HG03280 (cell line): ENCODE data around the gene RBM20.
"Not testable (repeated sequence)": the region's sequence is repeated elsewhere in the genome, so short reads cannot be mapped to it uniquely, and the experiment has no call there.

ENCODE experiments used
- ATAC-seq: cut with Tn5 transposase; IDR thresholded peaks from one replicate; pipeline ENCODE4 v1.9.1; 2021; ENCODE audit warnings: mild to moderate bottlenecking, moderate library complexity; ENCODE audit not compliant: unreplicated experiment

Gene RBM20

DNA sequence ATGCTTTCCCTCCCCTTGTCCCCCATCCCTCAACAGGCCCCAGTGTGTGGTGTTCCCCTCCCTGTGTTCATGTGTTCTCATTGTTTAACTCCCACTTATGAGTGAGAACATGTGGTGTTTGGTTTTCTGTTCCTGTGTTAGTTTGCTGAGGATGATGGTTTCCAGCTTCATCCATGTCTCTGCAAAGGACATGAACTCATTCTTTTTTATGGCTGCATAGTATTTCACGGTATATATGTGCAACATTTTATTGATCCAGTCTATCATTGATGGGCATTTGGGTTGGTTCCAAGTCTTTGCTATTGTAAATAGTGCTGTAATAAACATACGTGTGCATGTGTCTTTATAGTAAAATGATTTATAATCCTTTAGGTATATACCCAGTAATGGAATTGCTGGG, 83.6 kb downstream of the RBM20 start:
- ATAC-seq = not testable (repeated sequence)

GRCh38 chr10:110730345-110731050, 86.4 kb downstream of the RBM20 start:
- no peak for ATAC-seq

DNA sequence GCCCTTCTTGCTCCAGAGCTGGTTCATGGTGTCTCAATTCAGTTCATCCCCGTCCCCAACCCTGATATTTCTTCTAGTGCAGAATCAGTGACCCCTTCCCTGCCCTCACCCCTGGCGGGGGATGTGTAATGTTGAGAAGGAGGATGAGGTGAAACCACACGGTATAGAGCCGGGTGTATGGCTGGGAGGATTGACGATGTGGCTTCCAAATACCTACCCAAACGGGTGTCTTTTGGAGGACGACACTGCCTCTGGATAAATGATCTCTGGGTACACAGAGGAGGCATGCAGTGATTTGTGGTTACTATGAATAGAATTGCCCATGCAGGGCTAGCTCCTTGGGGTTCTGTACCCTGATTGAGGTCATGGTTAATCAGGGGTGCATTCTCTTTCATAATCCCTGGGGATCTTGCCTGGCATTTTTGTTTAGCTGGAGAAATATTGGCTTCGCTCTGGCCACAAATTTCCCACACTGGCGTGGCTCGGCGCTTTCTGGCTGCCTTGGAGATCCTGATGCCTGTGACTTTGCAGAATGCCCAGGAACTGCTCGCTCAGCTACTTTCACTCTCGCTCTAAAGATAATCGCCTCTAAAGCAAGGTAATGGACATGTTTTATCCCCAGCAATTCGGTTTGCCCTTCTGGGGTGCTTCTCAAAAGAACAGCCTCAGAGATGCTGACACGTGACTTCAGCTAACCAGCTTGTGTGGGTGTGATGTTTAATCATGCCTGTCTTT, 89.2 kb downstream of the RBM20 start:
- no peak for ATAC-seq

DNA sequence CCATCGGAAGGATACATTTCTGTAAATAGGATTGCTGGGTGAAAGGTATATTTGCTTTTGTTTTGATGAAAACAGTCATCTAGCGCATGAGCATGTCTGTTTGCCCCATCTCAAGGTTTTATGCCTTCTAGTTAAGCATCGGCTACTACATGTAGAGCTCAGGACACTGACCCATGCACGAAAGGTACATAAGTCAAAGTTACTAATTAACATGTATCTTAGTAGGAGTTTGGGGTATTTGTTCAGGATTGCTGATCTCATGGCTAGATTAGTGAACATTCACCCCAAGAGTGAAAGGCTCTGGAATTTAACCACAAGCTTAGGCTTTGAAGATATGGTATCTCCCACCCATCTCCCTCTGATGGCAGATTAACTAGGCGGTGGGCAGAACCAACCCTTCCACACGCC, 91.5 kb downstream of the RBM20 start:
- ATAC-seq = no peak

- no peak for ATAC-seq
Measured at GRCh38 chr10:110737886-110738634, 93.9 kb downstream of the RBM20 start.

DNA sequence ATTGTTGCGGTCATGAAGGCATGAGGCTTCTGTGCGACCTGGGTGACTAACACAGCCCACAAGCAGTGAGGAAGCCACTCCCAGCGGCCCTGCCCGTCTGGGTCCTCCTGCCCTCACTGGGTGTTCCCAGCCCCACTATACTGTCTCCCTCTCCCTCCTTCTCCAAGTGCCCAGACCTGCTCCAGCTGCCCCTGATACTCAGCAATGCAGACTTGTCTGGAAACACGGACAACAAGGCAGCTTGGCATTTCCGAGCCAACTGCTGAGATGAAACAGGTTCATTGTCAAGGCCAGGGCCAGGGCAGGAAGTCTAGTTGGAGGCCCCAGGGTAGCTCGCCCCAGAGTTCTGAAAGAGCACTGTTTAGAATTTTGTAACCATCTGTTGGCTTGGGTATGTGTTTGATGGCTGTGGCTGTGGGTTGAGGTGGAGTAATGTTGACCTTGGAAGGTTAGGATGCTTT, 95.7 kb downstream of the RBM20 start:
- no peak for ATAC-seq

GRCh38 chr10:110742801-110743200, 98.7 kb downstream of the RBM20 start:
- ATAC-seq = no peak

GRCh38 chr10:110744782-110745181, 100.6 kb downstream of the RBM20 start:
- ATAC-seq = no peak

GRCh38 chr10:110746254-110746826, 102.2 kb downstream of the RBM20 start:
- ATAC-seq = peak; percentile 55

DNA sequence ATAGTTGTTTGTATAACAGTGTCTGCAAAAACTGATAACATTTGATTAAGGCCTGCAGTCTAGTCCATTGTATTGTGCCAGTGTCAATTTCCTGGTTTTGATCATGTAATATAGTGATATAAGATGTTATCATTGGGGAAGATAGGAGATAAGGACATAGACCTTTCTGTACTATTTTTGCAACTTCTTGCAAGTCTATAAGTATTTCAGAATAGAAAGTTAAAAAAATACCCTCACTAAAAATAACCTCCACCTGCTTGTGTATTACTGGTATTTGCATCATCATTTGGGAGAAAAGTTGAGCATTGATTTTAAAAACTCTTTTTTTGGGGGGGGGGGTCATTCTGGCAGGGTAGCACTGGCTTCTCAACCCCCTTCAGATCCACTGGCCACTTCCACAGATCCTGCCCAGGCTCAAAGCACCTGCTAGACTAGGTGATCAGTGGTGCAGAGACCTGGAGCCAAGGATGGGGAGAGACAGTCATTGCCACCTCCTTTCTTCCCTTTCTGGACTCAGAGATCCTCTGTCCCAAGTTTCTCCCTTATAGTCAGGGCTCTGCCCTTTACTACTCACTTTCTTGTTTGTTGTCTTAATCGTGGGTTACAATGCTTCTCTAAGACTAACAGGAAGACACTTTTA, 103.0 kb downstream of the RBM20 start:
- ATAC-seq = no peak

DNA sequence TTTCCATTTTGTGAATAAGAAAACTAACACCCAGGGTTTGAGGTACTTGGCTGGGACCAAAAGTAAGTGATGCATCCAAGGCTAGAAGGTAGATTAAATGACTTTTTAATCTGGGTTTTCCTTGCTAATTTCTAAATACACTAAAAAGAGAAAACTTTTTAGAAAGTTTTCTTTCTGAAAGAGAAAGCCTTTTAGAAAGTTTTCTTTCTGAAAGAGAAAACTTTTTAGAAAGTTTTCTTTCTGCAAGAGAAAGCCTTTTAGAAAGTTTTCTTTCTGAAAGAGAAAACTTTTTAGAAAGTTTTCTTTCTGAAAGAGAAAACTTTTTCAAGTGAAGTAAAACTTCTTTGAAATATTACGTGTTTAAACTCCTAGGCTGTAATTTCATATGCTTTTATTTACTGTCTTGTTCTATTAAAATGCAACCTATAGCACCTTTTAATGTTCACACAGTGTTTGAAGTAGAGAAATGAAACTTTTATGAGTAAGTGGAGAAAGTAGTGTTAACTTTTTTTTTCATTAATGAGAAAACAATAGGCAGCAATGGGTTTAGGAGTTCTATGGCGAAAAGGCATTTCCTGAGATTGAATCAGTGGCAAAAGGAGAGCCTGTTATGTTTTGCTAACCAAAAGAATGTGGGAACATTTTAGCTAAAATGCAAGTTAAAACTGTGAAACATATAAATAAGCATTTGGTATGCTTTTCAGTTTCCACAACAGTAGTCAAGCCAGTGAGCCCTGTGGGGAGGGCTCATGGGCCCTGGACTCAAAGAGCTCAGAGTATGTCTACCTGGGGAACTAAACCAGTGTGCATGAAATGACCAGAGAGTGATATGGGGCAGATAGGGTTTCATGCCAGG, 103.7 kb downstream of the RBM20 start:
- no peak for ATAC-seq

- ATAC-seq = no peak
Measured at GRCh38 chr10:110748970-110749369, 104.8 kb downstream of the RBM20 start.

- no peak for ATAC-seq
Measured at GRCh38 chr10:110750931-110751330, 106.8 kb downstream of the RBM20 start.

GRCh38 chr10:110751850-110752249, 107.7 kb downstream of the RBM20 start:
- ATAC-seq = no peak

DNA sequence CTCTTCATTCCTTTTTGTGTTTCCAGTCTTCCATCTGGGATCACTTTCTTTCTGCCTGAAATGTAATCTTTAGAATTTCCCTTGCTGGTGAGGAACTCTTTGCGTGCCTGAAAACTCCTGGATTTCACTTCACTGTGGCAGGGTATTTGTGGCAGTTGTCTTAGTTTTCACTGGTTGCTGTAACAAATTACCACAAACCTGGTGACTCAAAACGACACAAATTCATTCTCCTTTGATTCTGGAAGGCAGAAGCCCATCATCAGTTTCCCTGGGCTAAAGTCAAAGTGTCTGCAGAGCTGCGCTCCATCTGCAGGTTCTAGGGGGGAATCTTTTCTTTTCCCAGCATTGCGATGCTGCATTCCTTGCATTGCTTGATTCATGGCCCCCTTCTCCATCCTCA, 109.3 kb downstream of the RBM20 start:
- ATAC-seq = no peak

DNA sequence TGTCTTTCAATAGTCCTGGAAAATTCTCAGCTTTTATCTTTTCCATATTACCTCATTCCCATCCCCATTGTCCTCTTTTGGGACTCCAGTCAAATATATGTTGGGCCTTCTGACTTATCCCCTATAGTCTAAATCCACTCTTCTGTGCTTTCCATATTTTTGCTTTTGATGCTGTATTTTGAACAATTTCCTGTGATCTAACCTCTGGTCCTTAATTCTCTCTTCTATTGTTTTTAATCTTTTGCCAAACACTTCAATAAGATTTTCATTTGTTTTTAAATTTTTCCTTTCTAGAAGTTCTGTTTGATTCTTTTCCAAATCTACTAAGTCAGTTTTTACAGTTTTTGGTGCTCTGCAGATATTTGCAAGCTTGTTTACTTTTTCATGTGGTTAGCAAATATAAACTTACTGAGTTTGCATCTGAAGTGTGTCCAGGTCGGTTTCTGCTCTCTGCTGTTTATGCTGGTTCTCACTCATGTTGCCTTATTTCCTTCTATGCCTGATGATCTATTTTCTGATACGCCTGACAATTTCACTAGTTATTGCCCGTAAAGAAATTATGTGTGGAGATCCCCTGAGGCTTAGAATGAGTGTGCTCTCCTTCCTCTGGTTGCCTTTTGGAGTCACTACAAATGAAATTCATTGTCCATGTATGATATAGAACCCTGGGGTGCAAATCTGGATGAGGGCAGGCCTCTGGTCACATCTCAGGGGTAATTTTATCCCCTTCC, 110.4 kb downstream of the RBM20 start:
- ATAC-seq = no peak

DNA sequence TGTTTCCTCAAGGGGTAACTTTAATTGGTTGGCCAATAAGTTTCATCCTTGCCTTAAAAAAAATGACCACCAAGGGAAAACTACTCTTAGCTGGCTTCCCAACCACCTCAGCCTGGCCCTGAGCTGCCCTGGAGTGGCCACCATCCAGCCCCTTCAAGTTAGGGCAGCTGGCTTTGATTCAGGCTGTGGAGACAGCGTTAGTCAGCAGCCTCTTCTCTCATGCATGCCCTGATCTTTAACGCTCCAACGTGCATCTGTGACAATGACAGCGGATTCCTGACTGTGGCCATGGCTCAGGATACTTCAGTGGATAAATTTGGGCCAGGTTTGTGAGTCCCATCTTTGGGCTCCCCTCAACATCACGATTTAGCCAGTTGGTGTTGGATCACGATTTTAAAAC, 111.6 kb downstream of the RBM20 start:
- ATAC-seq = no peak

- no peak for ATAC-seq
Measured at GRCh38 chr10:110756876-110757275, 112.7 kb downstream of the RBM20 start.

DNA sequence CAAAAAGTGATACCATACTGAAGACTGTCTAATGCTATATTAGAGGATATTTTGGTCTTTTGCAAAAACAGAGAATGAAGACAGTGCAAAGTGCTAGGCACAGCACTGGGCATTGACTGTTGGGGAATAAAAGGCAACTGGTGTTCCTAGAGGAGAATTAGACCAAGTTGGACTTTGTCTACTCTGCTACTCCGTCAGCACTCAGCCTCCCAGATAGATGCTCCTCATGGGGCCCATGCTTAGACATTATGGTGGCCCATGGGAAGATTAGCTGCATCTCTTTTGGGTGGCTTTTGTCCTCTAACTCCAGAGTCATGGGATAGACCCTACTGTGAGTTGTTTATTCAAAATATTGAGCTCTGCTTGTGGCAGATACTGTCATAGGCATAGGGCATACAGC, 113.5 kb downstream of the RBM20 start:
- ATAC-seq = no peak
